HG03354 (cell line): Measurements from ENCODE around the gene MRC2.
A peak's percentile ranks its signal among the peaks of the same experiment; 100 is the strongest.
"Not testable (repeated sequence)": the region's sequence is repeated elsewhere in the genome, so short reads cannot be mapped to it uniquely, and the experiment has no call there.

Experiments used
- ATAC-seq: cut with Tn5 transposase; IDR thresholded peaks from one replicate; pipeline ENCODE4 v1.9.1; 2021; ENCODE audit warnings: mild to moderate bottlenecking; ENCODE audit not compliant: unreplicated experiment, poor library complexity, severe bottlenecking

MRC2 gene

DNA sequence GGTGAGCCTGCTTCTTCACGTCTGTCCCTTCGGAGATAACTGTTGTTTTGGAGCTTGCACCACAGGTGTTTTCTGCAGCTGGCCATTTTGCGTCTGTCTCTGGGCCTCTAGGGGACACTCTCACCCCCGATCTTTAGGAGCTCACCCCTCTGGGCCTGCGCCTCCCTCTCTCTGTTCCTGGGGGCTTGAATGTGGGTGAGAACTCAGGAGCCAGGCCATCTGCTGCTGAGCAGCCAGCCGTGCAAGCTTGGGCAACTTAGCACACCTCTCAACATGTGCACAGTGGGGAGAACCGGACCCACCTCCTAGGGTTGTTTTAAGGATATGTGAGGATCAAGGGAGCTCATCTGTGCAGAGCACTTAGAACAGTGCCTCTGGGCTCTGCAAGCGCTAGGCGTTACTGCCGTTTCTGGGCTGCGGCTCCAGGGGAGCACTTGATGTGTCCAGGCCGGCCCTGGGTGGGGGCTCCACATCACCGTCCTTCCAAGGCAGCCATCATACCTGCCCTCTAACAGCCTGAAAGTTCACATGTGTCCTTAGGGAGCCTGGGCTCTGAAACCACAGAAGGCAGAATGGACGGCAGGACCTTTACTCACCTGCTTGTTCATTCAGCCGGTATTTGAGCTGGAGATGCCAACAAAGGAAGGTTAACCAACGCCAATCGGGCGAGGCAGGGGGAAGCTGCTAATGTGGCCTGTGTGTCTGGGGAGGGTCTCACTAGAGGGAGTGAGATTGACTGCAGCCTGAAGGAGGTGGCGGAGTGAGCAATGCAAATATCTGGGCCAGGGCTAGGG lies 66.3 kb downstream of the MRC2 start:
- no peak for ATAC-seq

DNA sequence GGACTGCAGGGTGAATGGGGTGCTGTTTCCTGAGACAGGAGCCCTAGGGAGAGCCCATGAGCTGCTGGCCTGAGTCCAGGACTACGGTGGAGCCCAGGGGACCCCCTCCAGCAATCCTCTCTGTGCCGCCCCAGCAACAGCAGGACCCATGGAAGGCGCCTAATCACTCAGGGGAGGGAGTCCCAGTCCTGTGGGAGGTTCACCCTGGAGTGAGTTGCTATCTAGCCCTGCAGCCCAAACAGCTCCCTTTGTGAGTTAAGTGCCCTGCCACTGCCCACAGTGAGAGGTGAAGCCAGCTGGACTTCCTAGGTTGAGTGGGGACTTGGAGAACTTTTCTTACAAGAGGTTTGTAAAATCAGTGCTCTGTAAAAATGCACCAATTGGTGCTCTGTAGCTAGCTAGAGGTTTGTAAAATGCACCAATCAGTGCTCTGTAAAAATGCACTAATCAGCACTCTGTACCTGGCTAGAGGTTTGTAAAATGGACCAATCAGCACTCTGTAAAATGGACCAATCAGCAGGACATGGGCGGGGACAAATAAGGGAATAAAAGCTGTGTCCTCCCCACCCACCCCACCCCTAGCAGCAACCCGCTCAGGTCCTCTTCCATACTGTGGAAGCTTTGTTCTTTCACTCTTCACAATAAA lies 67.7 kb downstream of the MRC2 start:
- not testable (repeated sequence) for ATAC-seq

DNA sequence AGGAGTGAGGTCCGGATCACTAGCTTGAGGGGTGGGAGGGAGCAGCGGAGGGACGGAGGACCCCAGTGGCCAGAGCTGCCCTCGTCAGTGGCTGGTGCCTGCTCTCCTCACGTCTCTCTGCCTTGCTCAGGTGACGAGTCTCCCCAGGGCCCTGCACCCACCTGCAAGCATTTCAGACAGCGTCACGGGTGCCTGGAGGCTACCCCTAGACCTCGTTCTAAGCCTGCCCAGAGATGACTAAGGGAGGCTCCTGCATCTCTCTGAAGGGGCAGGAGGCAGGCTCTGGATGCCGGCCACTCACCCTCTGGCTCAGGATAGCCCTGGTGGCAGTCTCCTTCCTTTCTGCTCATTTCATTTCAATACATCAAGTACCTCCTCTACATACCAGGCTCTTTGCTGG lies 68.8 kb downstream of the MRC2 start:
- ATAC-seq, result no peak

DNA sequence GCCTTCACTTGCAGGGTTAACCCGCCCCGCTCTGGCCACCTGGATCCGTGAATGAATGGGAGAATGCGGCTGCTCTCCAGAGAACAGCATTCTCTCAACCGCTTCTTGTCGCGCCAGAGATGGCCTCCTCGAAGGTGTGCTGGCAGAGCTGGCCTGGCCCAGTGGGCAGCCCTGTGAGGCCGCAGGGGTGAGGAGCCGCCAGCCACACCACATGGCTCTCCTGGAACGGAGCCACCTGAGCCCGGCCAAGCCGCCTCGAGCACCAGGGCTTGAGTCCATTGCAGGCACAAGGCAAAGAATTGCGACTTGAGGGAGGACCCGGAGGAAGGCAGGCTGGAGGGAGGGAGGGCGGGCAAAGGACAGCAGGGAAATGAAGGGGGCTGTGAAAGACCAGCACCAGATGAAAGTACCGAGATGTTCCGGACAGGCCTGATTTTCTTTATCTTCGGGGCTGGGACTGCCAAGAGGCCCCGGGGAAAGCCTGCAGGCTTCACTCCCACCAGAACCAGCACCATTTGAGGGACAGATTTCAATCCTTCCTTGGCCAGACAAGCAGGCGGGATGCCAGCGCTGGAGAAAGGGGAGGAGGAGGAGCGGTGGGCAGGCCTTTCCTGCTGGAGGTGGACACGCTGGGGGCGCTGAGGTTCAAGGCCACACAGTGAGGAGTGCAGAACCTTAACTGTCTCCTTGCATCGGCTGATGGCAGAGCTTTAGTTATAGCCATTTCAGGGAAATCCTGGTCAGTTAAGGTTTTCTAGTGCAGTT lies 69.4 kb downstream of the MRC2 start:
- ATAC-seq, result no peak

DNA sequence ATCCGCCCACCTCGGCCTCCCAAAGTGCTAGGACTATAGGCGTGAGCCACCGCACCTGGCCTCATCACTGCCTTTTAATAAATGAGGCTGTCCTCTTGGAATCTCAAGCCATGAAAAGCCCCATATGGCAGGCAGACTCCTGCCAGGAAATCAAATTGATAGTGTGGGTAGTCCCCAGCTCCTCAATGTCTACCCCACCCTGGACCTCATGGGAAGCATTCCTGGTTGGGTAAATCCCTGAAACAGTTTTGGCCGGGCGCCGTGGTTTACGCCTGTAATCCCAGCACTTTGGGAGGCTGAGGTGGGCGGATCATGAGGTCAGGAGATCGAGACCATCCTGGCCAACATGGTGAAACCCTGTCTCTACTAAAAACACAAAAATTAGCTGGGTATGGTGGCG lies 71.0 kb downstream of the MRC2 start:
- not testable (repeated sequence) for ATAC-seq

DNA sequence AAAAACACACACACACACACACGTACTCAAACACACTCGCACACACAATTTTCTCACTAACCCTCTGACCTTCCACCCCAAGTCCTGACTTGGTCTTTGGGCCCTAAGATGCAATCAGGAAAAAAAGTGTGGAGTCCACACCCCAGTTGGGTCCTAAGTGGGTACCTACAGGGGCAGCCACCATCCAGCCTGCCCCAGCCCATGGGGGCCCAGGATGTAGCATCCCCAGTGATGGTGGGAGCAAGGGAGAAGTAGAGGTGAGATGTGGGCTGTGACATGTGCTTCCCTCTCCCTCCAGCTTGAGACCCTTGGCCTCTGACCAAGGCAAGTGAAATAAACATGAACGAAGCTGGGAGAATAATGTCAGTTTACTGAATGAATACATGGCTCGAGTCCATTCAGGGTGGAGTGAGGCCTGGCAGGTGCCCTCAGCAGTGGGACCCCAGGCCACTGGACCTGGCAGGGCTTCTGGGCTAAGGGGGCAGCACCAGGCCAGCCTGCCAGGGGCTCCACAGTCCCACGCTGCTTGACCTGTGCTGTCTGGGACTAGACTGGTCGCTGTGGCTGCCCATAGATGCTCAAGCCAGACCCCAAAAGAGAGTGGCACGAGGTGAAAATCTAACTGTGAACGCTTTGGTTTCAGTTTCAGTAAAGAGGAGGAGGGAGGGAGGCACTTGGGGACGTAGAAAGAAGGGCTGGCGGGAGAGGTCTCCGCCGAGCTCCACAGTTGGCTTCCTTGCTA lies 73.7 kb downstream of the MRC2 start:
- no peak for ATAC-seq

DNA sequence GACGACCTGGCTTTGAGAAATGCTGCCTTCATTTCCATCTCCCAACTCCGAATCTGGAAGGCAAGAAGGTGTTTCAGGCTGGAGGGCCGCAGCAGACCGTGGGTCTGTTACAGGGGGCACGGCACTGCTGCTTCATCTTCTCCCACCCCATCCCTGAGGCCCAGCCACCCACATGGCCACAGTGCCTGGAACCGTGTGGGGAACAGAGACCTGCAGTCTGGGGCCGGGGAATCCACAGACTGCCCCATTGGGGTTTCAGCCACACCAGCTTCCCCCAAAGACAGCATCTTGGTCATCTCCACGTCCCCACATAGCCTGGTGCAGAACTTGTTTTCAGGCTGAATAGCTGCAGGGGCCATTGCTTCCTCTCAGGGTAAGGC lies 74.2 kb downstream of the MRC2 start:
- no peak for ATAC-seq

DNA sequence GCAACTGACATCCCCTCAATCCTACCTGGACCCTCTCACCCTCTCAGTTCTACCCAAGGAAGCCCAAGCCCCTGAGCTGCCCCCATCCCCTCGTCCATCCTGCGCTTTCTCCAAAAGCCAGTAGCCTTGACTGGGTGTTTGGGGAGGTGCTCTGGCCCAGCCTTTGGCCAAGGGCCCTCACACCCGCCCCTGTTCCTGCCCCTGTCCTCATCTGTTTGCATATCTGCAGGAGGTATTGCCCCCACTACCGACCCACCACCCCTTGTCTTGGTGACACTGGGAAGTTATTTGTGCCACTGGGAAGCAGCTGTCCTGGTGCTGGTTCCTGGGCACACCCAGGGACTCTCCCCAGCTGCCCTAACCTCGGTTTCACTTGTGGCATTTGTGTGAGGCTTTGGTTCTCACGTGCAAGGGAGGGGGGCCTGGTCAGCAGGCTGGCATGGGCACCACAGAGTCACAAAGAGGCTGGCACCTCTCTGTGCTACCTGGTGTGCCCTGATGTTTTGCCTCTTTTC lies 75.3 kb downstream of the MRC2 start:
- ATAC-seq, result no peak

DNA sequence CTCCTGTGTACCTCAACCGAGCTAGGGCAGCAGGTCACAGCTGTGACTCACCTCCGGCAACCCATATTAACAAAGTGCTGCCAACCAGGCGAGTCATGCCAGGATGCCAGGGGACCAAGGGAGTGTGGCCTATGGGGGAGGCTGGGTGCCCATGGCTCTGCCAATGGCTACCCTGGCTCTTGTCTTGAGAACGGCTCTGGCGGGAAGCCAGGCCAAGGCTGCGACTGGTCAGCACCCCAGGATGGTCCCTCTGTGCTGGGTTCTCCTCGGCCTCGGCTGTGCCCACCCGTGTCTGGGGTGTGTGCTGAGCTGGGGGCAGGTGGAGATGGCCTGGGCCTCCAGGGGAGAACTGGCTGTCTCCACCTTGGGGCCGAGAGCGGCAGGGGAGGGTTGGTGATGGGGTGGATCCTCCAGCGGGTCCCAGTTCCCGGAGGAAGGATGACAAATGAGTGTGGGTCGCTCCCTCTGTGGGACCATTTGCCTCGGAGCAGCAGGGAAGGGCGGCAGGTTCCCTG lies 75.8 kb downstream of the MRC2 start:
- no peak for ATAC-seq

DNA sequence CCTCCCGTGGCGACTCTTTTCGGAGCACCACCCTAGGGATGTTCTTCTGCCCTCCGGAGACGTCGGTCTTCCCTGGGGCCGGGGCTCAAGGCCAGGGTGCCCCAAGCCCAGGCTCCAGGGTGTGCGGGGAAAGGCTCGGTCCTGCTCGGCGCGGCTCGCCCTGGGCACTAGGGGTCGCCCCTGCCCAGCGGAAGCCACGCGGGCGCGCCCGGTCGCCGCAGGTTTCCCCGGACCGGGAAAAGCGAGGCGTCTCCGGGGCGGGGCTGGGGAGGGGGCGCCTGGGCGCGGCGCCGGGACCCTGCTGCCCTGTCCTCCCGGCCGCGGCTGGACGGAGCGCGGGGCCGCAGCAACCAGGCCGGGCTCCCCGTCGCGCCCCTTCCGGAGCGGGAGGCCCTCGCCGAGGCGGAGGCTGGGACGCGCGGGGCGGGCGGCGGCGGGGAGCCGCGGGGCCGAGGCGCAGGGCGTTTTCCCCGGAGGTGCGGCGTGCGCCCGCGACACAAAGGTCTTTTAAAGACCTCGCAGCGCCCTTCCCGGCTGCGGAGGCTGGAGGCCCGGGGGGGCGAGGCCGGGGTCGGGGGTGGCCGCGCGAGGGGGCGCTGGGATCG lies 76.4 kb downstream of the MRC2 start:
- ATAC-seq, result peak; percentile 82

DNA sequence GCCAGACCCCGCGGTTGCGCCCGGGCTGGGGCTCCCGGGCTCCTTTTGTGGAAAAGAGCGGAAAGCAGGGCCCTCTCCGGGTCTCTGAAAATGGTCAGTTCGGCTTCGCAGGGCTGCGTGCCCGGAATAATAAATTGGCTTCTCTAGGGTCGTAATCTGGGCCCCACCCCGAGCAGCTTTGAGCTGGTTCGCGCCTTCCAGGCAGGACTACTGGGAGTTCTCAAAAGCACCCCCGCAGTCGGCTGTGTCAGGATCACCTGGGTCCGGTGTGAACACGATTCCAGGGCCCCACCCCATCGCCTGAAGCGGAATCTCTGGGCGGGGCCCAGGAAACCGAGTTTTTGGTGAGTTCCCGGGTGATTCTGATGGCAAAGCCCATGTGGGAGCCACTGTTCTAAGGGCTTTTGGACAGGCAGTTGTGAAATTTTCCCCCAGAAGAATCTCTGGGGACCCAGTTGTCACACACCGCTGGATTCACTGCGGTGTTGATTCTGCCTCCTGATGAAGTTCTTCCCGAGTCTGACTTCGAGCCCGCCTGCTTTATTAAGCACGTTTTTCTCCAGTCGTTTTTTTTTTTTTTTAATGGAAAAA lies 77.0 kb downstream of the MRC2 start:
- ATAC-seq, result no peak

DNA sequence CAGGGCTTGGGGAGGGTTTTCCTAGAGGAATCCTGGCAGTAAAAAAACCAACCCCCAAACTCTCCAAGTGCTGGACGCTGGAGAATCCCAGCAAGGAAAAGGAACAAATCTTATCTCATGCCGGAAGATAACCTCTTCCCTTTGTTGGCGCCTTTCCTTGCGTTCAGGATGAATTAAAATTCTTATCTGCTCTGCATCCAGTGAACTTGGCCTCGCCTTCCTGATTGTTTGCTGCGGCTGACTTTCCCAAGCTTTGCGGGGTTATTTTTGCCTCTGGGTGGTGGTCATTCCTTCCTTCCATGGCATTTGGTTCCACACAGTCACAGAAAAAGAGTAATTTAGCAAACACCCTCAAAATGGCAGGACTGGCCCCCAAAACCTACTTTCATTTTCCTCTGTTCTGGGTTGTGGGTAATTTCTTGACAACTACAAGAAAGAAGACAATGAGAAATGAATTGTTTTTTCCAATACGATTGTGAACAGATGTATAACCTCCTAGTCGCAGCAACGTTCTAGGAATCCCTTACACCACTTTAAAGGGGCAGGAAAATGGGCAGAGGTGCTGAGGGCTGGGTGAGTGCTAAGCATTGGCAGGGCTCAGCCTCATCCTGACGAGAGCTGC lies 77.8 kb downstream of the MRC2 start:
- no peak for ATAC-seq

DNA sequence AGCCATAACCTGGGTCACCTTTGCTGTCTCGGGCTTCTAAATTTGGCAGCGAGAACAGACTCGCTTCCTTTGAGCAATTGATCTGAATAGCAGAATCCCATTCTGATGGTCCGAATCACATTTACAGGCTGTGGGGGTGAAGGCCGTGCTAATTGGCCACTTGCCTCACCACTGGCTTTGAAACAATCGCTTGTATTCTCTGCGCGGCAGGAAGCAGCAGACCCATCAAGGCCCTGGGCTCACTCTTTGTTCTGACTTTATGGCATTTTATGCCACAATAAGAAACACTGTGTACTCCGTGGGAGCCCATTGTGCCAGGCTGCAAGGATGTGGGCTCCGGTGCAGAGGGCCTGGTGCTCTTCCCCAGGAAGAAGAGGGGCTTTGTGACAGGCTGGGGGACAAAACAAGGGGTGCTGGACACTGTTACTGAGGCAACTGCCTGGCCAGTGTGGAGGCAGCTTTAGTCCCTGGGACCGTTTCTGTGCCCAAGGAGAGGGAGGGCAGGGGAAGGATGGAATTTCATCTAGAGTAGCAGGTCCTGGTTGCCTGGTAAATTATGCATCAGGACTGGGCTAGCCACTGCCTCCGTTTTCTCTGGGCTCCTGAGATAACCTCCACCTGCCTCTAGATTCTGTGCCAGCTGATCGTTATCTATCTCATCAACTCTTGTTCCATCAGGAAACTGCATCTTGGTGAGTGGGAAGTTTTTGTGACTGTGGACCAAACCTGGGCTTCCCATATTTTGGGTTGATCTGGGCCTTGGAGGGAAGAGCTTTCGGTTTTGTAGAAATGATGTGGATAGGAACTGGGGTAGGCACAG lies 78.5 kb downstream of the MRC2 start:
- no peak for ATAC-seq

DNA sequence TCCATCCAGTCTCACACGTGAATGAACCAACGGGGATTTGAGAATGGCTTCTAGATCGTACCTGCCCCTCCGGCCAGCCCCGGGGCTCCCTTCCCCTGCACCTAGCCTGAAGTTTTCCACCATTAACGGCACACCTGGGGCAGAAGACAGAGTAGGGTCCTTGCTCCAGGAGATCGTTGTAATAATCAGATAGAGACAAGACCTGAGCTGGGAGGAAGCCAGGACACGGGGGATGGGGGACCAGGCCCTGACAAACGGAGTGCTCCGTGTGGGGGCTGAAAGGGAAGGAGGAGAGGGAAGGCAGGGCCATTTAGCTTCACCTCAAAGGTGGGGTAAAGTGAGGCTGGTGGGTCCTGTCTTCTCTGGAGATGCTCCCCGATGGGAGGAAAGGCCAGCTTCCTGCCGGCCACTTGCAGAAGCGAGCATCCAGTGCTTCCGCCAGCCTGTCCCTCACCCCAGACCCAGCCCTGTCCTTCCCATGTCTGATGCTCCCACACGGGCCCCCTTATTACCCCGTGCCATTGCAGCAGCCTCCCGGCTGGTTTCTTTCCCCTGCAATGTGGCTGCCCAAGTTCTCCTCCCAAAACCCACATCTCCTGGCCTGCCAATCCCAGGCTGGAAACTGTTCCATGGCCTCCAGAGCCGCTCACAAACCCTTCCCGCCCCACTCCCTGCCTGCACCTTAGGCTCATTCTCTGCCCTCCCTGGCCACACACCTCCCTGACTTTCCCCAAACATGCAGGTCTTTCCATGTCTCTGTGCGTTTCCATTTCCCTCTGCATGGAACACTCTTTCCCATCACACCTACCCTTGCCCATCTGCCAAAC lies 79.3 kb downstream of the MRC2 start:
- ATAC-seq, result no peak

DNA sequence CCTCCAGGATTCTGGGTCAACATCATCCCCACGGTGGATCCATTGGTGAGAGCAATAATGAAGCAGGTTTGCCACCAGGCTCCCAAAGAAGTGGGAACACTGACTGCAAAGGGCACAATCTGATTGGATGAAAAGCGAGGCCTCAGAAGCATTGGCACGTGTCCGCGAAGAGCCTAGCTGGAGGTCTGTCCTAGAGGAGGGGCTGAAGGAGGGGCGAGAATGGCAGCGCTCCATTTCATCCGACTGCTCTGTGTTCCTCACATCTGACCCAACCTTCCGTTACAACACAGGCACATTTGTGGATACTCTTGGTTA lies 79.9 kb downstream of the MRC2 start:
- ATAC-seq, result no peak

DNA sequence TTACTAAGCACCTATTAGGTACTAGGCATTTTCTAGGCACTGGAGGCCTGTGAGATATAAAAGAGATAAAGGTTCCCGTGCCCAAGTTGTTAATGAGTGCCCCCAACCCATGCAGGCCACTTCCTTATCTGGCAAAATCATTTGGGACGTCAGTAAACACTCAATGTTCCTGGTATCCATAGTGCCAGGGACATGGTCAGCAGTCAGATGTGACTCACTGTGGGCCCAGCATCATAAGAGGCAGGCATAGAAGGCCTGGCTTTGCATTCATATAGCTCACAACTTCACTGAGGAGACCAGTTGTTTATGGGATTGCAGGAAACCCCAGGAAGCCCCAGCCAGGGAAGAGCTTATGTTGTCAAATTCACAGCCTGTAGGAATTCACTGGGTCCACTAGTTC lies 81.1 kb downstream of the MRC2 start:
- ATAC-seq, result no peak

DNA sequence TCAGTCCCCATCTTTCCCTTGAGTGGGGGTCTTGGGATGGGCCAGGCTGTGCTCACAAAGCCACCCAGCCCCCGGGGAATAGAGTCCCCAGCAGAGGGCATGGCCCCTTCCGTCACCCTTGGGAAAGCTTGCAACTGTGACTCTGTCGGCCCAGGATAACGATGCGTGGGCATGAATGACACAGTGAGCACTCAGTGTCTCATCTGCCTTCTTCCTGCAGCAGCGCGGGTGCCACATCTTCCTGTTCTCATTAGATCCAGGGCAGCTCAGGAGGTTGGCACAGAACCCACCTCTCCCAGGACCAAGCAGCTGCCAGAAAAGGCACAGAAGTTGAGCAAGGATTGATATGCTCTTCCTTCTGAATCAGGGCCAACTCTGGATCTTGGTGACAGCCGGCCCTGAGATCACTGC lies 84.7 kb downstream of the MRC2 start:
- no peak for ATAC-seq
